GM19043 (cell line): Measurements from ENCODE around the gene MAPK1IP1L.
"Not testable (repeated sequence)": the region's sequence is repeated elsewhere in the genome, so short reads cannot be mapped to it uniquely, and the experiment has no call there.

ENCODE experiments used
- ATAC-seq: cut with Tn5 transposase; IDR thresholded peaks from one replicate; pipeline ENCODE4 v1.9.1; 2021; ENCODE audit warnings: low read depth; ENCODE audit not compliant: unreplicated experiment

Gene MAPK1IP1L

DNA sequence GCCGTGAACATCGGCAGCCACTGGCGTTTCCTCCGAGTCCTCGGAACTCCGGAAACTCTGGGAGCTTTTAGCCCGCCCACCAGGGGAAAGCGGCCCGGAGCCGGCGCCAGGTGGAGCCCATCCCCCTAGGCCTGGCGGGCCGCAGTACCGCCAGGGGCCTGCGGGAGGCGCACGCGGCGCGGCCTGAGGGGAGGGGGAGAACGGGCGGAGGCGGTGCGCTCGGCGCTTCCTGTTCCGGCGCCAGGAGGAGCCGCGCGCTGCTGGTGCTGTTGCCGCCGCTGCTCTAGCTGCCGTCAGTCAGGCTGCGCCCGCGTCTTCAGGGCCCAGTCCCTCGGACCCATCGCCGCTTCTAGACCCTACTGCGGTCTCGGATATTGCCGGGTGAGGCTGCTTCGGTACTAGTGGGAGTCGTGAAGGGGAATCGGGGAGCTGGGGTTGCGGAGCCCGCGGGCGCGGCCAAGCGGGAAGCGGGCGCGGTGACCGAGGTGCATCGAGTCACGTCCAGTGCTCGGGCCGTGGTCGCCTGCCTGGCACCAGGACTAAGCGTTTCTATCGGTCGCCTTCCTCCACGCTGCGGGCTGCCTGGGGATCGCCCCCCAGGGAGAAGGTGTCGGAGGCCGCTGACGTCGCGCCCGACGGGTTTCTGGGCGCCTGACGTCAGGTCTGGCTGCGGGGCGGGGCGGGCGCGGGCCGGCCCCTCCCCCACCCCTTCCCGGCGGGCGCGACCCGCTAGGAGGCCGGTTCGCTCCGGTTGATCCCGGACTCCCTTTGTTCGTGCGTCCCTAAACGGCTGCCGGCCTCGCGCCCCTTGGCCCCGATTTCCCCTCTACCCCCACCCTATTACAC is at the start of gene MAPK1IP1L:
TSS of gene MAPK1IP1L (plus strand) at position 225 of the 846 bp plus-strand sequence. CDS start 10,037 bp downstream, outside the sequence.
- ATAC-seq, result peak; percentile 91

DNA sequence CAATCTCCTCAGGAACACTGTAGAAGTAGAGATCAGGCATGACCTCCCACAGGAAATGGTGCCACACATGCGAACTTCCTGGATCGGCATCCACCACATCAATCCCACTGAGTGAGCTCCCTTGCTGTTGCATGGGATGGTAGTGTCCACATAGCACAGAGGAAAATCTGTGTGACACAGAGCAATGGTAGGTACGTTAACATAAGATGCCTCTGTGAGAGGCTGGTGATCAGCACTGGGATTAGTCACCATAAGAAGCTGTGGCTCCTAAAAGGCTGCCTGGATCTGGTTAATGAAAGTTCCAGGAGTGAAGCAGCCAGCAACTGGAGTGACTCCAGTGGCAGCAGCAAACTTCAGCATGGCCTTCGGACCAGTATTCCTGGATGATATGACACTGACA is 46.4 kb upstream of the MAPK1IP1L start:
- no peak for ATAC-seq

DNA sequence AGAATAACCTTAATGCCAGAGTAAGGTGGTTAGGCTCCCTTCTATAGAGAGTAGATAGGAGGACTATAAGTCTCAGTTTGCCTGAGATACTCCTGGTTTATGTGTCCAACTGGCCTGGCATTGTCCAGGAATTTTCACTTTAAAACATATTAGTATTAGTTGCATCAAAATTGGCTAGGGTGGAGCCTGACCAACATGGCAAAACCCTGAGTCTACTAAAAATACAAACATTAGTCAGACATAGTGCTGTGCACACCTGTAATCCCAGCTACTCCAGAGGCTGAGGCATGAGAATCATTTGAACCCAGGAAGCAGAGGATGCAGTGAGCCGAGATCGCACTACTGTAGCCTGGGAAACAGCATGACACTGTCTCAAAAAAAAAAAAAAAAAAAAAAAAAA is 36.4 kb upstream of the MAPK1IP1L start:
- ATAC-seq, result no peak

DNA sequence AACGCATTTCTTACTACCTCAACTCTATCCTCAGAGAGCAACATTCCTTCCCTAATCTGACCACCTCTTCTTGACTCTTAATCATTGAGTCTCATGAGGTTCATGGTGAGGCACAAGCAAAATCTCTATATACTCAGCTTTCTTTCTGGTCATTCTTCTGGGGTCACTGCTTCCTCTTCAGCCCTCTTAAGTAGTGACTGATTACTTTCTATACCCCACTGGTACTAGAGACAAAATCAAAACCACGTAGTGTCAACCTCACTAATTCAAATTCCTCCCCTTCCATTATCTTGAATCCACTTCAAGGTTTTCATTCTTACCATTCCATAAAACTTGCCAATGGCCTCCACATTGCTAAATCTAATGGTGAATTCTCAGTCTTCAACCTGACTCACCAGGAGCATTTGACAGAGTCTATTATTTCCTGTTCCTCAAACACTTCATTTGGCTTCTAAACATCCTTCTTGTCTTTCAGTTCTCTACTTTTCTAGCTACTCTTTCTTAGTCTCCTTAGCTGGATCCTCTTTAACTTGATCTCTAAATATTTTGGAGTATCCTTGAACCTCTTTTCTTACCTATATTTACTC is 31.4 kb upstream of the MAPK1IP1L start:
- ATAC-seq, result no peak

DNA sequence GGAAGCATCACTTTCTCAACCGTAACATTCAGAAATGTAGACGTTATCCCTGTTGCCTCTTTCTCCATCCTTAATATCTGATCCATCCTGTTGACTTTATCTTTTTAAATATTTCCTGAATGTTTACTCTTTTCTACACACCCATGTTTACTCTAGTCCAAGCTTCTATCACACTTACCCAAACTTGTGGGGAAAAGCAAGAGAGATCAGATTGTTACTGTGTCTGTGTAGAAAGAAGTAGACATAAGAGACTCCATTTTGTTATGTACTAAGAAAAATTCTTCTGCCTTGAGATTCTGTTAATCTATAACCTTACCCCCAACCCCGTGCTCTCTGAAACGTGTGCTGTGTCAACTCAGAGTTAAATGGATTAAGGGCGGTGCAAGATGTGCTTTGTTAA is 27.1 kb upstream of the MAPK1IP1L start:
- not testable (repeated sequence) for ATAC-seq

DNA sequence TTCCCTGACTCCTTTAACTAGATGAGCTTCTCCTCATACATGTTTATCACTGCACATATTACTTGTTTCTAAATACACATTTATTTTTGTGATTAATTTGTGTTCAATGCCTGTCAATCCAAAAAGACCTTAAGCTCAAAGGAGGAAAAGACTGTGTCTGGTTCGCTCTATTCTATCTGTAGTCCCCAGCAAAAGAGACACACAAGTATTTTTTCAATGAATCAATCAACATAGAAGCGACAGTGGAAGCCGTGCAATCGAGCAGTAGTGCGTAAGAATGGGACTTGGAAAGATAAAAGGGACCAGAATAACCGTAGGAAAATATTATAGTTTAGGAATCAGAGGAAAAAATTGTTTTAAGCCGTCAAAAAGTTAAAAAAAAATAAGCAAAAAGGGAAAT is 25.5 kb upstream of the MAPK1IP1L start:
- ATAC-seq, result no peak

DNA sequence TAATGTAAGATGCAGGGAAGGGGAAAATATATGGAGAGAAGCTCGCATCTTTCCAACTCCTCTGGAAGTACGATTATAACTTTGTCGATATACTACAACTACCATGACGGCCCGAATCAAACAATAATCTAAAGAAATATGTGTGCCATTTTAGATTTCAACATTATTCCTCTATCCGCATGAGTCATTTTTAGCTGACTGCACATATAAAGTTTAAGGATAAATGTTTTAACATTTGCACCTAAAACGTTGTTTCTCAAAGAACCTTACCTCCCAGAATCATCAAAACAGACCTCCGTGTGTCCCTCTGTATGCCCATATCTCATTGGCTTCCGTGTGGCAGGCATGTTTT is 25.0 kb upstream of the MAPK1IP1L start:
- ATAC-seq, result no peak

DNA sequence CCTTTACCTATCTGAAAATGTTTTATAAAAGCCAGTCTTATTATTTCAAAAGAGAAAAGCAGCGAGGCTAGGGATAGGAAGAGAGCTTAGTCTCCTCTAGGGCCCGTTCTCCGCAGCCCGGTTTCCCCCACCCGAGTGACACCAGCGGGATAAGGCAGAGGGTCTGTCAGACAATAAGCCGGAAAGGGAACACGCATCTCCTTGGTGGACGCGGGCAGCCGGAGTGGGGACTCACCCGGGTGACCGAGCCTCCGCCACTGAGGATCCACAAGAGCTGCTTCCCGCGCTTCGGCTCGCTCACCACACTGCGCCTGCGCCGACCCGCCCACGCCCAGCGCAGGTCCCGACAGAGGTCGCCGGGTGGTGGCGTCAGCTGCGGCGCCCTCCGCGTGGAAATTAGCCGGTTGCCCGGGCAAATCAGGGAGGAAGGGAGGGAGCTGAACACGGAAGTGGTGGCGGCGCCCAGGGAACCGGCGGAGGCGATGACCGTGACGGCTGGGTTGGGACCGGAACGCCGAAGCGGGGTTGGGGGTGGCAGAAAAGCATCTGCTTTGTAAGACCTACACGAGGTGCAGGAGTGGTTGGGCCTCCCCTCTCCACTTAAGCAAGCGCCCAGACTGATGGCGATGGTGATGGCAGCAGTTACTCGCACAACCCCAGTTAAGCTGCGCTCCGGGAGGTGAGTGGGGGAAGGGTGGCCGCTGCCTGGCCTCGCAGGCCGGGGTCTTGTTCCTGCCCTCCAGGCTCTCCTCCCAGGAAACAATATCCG is 24.5 kb upstream of the MAPK1IP1L start, which contains the start of the genes SOCS4 and WDHD1:
TSS of gene SOCS4 (plus strand) at position 444 of the 769 bp plus-strand sequence. CDS start 15,806 bp downstream, outside the sequence.
TSS of gene WDHD1 (minus strand) at position 307 of the 769 bp plus-strand sequence. CDS start 312 bp downstream, outside the sequence.
- ATAC-seq, result peak; percentile 76

DNA sequence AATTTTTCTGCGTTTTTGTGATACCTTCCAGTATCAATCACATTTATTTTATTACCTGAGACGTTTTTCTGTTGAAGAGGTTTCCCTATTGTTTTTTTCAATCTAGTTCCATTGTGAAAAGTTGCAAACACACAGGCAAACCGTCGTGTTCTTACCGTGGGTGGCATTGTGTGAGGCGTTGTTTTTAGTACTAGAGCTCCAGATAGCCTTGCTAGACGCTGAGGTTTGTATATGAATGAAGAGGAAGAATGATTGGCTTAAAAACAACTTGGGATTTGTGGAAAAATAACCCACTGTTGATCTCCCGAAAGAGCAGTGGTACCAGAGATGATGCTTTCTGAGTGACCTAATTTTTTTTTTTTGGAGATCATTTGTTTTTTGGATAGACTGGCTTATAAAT is 23.4 kb upstream of the MAPK1IP1L start:
- no peak for ATAC-seq

DNA sequence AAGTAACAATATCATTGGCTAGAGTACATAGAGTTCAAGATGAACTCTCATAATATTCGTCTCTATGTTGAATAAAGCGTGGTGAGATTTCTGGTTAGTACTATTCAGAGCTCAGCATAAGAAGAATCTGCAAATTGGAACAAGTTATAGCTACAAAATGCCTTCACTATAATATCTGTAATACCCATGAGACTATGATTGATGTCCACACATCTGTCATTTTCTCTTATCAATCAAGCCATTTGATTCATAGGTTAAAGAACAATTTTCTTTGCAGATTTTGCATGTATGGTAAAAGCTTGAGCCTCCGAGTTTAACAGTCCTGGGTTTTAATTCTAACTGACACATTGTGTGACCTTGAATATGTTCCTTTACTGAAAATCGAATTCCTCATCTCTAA is 23.0 kb upstream of the MAPK1IP1L start:
- ATAC-seq, result no peak

DNA sequence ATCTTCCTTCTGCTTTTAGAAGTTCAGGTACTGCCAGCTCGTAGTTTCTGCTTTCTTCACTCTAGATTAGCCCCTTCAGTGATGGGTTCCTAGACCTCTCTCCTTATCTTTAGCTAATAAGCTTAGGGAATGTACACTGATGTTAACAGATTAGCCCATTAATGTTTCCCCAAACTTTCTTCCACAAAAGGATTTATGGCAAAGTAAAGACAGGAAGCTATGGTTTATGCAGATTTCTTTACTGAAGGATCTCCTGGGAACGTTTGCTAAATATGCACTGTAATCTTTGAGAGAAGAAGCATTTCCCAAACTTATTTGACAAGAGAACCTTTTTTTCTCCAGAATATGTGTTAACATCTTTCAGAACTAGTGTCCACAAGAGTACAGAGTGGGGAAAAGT is 20.3 kb upstream of the MAPK1IP1L start:
- ATAC-seq, result no peak

DNA sequence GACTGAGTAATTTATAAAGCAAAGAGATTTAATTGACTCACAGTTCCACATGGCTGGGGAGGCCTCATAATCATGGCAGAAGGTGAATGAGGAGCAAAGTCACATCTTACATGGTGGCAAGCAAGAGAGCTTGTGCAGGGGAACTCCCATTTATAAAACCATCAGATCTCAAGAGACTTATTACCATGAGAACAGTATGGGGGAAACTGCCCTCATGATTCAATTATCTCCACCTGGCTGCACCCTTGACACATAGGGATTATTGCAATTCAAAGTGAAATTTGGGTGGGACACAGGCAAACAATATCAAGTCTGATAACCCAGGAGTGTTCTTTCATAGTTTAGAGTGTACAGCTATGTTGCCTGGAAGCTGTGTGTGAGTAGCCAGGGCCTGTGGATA is 13.5 kb upstream of the MAPK1IP1L start:
- not testable (repeated sequence) for ATAC-seq

DNA sequence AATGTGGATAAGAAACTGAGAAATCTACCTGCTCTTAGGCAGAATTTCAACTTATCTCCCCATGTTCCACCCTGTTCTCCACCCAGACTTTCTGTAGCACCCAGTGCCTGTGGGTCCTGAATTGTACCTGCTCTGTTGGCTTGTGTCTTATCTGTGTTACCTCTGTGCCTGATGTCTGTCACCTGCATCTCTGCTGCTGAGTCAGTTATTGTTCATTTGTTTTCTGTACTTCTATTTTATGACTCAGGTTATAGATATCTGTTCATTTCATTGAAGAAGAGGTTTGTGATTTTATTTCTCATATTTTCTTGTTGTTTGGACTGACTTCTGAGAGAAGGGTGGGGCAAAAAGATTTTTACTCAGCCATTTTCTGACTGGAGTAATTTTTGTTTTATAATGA is 12.7 kb upstream of the MAPK1IP1L start:
- no peak for ATAC-seq

DNA sequence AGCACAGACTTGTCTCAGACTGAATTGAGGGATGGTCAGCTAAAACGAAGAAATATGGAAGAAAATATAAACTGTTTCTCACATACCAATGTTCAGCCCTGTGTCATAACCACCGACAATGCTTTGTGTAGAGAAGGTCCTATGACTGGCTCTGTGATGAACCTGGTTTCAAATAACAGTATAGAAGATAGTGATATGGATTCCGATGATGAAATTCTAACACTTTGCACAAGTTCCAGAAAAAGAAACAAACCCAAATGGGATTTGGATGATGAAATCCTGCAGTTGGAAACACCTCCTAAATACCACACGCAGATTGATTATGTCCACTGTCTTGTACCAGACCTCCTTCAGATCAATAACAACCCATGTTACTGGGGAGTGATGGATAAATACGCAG is 7.9 kb upstream of the MAPK1IP1L start:
- no peak for ATAC-seq

DNA sequence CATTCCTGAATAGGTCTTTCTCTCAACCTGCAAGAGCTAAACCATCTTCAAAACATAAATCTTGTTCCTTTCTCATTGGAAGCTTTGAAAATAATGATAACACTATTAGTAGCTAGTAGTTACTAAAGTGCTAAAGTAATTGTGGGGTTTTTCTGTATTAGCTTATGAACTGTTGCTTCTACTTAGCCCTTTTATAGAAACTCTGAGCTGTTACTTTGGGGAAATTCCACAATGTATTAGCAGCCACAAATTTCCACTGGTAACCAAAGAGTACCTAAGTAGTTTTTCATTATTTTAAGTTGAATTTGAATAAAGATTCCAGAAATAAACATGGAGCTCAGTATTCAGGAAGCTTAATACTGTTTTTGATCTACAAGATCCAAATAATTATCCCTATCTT is 6.4 kb upstream of the MAPK1IP1L start:
- ATAC-seq, result no peak

DNA sequence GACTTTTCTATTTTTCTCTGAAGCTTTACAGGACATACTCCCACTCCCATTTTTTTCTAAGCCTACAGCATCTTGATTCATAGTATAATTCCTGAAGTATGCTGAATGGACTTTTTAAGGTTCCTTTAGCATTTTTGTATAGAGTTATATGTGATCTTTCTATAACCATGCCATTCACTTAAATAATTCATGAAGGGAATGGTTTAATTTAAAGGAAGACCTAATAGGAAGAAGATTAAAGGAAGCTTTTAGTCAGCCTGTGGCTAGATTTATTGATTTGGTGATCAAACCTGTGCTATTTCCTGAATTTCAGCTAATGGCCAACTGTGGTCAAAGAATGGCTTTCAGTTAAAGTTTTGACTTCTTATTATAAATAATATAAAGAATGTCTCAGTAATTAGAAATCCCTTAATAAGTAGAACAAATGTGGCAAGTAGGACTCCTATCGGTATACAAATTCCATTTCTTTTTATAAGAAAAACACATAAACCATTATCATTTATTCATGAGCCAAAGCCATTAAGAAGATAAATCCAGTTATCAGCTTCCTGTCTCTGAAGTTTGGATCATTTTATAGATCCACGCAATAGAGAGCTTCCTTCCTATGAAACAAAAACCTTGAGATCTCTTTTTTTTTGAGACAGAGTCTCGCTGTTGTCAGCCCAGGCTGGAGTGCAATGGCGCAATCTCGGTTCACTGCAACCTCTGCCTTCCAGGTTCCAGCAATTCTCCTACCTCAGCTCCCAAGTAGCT is 4.0 kb upstream of the MAPK1IP1L start:
- no peak for ATAC-seq

DNA sequence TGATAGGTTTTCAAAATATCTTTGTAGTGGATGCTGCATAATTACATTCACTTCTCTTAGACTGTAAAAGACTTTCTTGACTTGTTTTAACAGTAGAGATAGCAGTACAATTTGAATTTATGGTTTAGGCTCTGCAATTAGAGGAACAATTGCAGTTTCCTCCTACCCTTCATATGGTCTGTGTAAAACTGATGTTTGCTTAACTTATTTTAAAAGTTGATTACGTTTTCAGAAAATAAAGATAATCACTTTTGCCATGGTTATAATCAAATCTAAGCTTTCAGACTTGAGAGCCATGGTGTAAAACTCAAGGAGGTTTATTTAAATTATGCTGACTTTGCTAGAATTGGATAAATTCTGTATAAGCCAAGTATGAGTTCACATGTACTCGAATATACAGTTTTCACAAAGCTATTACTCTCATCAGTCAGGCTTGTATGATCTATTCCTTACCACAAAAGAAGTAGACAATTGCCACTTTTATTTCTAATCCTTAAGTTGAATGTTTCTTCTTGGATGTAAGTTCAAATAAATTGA is 2.5 kb upstream of the MAPK1IP1L start:
- no peak for ATAC-seq

DNA sequence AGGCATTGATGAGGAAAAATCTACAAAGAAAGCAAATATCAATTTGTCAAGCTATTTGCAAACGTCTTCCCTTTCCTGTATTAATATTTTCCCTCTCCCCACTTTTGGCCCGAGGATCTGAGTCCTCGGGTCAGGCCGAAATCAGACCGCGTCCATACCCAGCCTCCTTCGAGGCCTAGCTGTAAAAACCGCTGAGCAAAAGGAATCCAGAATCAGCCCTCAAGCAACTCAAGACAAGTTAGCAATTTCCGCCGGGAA is 353 bp upstream of the MAPK1IP1L start:
- peak; percentile 22 for ATAC-seq

DNA sequence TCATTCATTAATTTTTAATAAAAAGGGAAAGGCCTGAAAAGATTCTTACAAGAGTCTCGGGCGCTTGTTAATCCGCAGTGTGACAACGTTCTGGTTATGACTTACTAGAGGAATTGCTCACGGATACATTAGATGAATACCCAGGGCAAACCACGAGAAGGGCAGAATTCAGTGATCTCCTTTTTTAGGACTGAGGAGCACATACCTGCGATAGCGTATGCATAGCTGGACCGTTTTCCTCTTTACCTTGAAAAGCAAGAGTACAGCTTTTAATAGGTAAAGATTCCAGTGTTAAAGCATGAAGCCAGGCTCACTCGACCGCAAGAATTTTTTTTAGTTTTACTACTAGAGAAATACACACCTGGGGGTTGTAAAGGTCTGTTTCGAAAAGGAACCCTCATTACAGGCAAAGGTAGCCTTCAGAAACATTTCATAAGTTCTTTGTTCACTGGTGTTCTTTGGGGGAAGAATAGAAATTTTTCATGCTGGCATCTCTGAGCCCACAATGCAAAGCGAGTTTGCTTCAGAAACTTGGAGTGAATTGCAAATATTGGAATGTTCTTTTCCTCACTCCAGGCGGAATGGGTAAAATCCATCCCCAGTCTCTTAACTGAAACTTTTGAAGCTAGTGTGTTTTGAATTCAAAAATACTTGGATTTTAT is 953 bp downstream of the MAPK1IP1L start:
- ATAC-seq, result no peak

DNA sequence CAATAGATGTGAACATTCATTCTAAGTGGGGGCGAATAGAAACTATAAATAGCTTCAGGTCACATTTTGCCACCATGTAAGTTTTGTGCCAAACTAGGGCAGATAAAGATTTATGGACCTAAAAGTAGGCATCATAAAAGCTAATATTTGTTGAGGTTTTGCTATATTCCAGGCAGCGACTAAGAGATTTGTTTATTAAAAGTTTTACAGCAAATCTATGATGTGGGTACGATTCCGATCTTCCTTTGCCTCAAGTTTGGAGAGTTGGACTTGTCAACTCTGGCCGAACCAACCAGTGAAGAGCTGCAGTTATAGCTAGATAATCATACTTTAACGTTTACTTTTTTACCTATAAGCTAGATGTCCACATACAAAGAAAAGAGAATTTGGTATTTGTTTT is 1.6 kb downstream of the MAPK1IP1L start:
- ATAC-seq, result no peak
